Right lobe of liver (tissue), 6 donors: ENCODE measurements around the gene DPH1. TPM values are rescaled to one million over a fixed set of nuclear protein-coding genes. Genes with fewer than 3 reads are reported as not detected.

Experiments
- ATAC-seq, 4 donors: fragments of 200-7000 bp; cut with Tn5 transposase; one replicate each; pipeline ENCODE4 v1.9.1; 2020; ENCODE audit warnings: mild to moderate bottlenecking in 4 of 4, moderate library complexity in 4 of 4
- DNase-seq, 3 donors: peaks; one replicate each; pipeline ENCODE4 v3.0.0-alpha.2; 2020
- H3K27ac ChIP-seq, 3 donors: fragments of 200-600 bp; one replicate each; pipeline ENCODE4 v1.8.0; 2022
- H3K27me3 ChIP-seq, 2 donors: fragments of 200-600 bp; one replicate each; pipeline ENCODE4 v1.8.0; 2022
- H3K36me3 ChIP-seq, 4 donors: fragments of 200-600 bp; sonication (generic) in 1 of 4; one replicate each; pipeline versions ENCODE4 v1.5.1 to v1.8.0; 2017 to 2022; ENCODE audit warnings: control low read depth in 1 of 4
- H3K4me1 ChIP-seq, 4 donors: fragments of 200-600 bp; sonication (generic) in 1 of 4; one replicate each; pipeline versions ENCODE4 v1.5.1 to v1.8.0; 2017 to 2022; ENCODE audit warnings: control low read depth in 1 of 4
- H3K4me3 ChIP-seq, 3 donors: fragments of 200-600 bp; one replicate each; pipeline ENCODE4 v1.8.0; 2022
- H3K9me3 ChIP-seq, 4 donors: fragments of 200-600 bp; sonication (generic) in 1 of 4; one replicate each; pipeline versions ENCODE4 v1.5.1 to v1.8.0; 2017 to 2022; ENCODE audit warnings: control low read depth in 1 of 4
- CTCF ChIP-seq, 4 donors: fragments of 200-600 bp in 3 of 4; fragments of 450-650 bp in 1 of 4; IDR thresholded peaks; one replicate each; pipeline versions ENCODE4 v1.5.1 to v1.8.0; 2016 to 2022; ENCODE audit warnings: antibody characterized with exemption in 4 of 4, mild to moderate bottlenecking in 2 of 4
- POLR2A ChIP-seq: fragments of 450-650 bp; IDR thresholded peaks from one replicate; pipeline ENCODE4 v1.6.1; 2017; ENCODE audit warnings: antibody characterized with exemption, mild to moderate bottlenecking
- WGBS: methylation state at CpG from one replicate; pipeline ENCODE4 v1.1.6; 2018; ENCODE audit warnings: low coverage, low lambda C conversion rate; ENCODE audit not compliant: insufficient coverage; ENCODE audit errors: missing lambda C conversion rate; 5-methylcytosine and 5-hydroxymethylcytosine counted together
- intact Hi-C, 2 donors: fragments of 100-400 bp; cut with DNase I; formaldehyde crosslinking; loops; one replicate each; pipeline versions ENCODE4 v1.11.2 to v1.14.1; 2022
- total RNA-seq, 6 experiments: library from RNA; depleted of rRNA in 2 of 6; stranded (reverse); fragments of >200 nt in 2 of 6; fragmentation: NEBNext Ultra II Directional in 3 of 6; extraction: Animal tissue kit (Norgen Biotek cat#: 25700) in 3 of 6; gene quantifications; one replicate each; pipeline versions ENCODE4 v1.1.0 to v1.2.4, GENCODE V29; 2016 to 2023
- donor health status: DM: no; HTN: yes; CAD: no.
- donor health status: DM: no; HTN: no; CAD: no.
- donor health status: DM: no; HTN: no; CAD: no.
- donor health status: DM: no; HTN: yes; CAD: no.
- donor health status: DM: no; HTN: yes; CAD: no.

DPH1 gene
- total RNA-seq, 6 experiments from 2014 or later: 20.0 to 41.1 (median 25.4) TPM

- Histone ChIP-seq H3K4me1 (peaks cover 0 to 22% (median 0%) of the 10 kb centered on the region in 4 donors), H3K36me3 (no peaks in the 10 kb centered on the region), H3K9me3 (no peaks in the 10 kb centered on the region), H3K27ac (peak overlapping the region; percentile 61 to 72 (median 63)), H3K27me3 (no peaks in the 10 kb centered on the region), H3K4me3 (no peak overlapping the region)
- WGBS: 58% methylated on average over 16 of the region's 31 CpGs
- intact Hi-C loops: no loop called here
- ATAC-seq (peak; percentile 42 to 52 (median 45)), DNase-seq (peak in 1 of 3 donors; percentile 77)
- TF ChIP-seq CTCF (IDR thresholded peaks at IDR 0.05): no peak
- TF ChIP-seq POLR2A: no peak
Observed at GRCh38 chr17:2071455-2072281, 41.7 kb downstream of the DPH1 start.

GRCh38 chr17:2074919-2075318, 45.0 kb downstream of the DPH1 start:
- Histone ChIP-seq H3K4me3 (no peak overlapping the region), H3K27ac (peak overlapping the region in 1 of 3 donors; percentile 29), H3K27me3 (no peaks in the 10 kb centered on the region), H3K4me1 (peaks cover 0 to 10% (median 0%) of the 10 kb centered on the region in 4 donors), H3K36me3 (no peaks in the 10 kb centered on the region), H3K9me3 (no peaks in the 10 kb centered on the region)
- intact Hi-C loops: no loop called here
- WGBS: no CpG with 5 or more reads among the region's 10 CpGs
- TF ChIP-seq POLR2A (no peak), CTCF (IDR thresholded peaks at IDR 0.05) (no peak)
- no peak for DNase-seq
- ATAC-seq: no peak

- no peak overlapping the region for H3K4me3 ChIP-seq
- H3K9me3 ChIP-seq: no peaks in the 10 kb centered on the region
- WGBS: 60% methylated on average over 2 of the region's 13 CpGs
- H3K27me3 ChIP-seq: no peaks in the 10 kb centered on the region
- intact Hi-C loops: no loop called here
- H3K27ac ChIP-seq: peak overlapping the region in 1 of 3 donors; percentile 29
- no peaks in the 10 kb centered on the region for H3K36me3 ChIP-seq
- peaks cover 0 to 5% (median 0%) of the 10 kb centered on the region in 4 donors for H3K4me1 ChIP-seq
- TF ChIP-seq CTCF (IDR thresholded peaks at IDR 0.05): no peak
- no peak for TF ChIP-seq POLR2A
- peak in 3 of 4 donors; percentile 24 to 33 (median 26) for ATAC-seq
- no peak for DNase-seq
Observed at GRCh38 chr17:2075336-2076086, 45.6 kb downstream of the DPH1 start.

- H3K27ac ChIP-seq: no peak overlapping the region
- intact Hi-C loops: no loop called here
- ATAC-seq (no peak), DNase-seq (no peak)
- no peaks in the 10 kb centered on the region for H3K27me3 ChIP-seq
- no peak overlapping the region for H3K4me3 ChIP-seq
- no peaks in the 10 kb centered on the region for H3K4me1 ChIP-seq
- H3K36me3 ChIP-seq: peaks cover 0 to 4% (median 0%) of the 10 kb centered on the region in 4 donors
- TF ChIP-seq POLR2A (no peak), CTCF (IDR thresholded peaks at IDR 0.05) (no peak)
- H3K9me3 ChIP-seq: no peaks in the 10 kb centered on the region
- 62% methylated on average over 10 of the region's 17 CpGs for whole genome bisulfite sequencing
Observed at GRCh38 chr17:2076087-2076984, 46.4 kb downstream of the DPH1 start.
